ENCODE data around the gene FAM174C.

Gene FAM174C

DNA sequence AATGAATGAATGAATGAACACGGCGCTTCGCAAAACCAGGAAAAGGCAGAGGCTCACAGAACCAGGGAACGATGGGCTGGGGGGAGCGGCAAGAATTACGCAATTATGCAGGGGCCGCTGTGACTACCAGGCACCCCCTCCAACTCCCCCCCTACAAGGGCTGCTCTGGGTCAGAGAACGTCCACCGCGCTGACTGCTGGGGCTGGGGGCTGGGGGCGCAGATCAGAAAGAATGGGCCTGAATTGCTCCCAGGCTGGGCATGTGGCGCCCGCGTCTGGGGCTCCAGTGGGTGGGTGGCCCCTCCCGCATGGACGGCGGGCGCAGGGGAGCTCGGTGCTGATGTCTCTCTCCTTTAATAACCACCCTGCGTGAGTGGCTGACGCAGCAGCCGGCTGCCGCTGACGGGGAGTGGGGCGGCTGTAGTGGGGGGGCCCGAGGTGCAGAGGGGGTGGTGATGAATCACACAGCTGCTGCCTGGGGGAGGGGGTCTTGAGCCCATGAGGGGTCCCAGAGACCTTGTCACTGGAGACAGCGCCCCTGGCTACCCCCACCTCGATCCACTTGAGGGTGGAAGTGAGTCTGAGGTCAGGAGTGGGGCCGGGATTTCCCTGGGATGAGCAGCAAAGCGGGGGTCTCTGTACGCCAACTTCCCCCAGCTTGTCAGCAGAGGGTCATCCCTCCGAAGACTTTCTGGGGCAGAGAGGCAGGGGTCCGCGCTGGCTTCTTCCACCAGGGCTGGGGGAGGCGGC is 7.7 kb upstream of the FAM174C start:
- H3K4me3 ChIP-seq (ENCODE audit: low read depth, low read length) = peak overlapping the region; percentile 34
- in situ Hi-C loops (cut with HindIII; ENCODE audit: low sequenced_read_pairs) = no loop called here
- peak; percentile 40 for DNase-seq (ENCODE audit: low read depth, low spot score)
- TF ChIP-seq, protein P1, sequence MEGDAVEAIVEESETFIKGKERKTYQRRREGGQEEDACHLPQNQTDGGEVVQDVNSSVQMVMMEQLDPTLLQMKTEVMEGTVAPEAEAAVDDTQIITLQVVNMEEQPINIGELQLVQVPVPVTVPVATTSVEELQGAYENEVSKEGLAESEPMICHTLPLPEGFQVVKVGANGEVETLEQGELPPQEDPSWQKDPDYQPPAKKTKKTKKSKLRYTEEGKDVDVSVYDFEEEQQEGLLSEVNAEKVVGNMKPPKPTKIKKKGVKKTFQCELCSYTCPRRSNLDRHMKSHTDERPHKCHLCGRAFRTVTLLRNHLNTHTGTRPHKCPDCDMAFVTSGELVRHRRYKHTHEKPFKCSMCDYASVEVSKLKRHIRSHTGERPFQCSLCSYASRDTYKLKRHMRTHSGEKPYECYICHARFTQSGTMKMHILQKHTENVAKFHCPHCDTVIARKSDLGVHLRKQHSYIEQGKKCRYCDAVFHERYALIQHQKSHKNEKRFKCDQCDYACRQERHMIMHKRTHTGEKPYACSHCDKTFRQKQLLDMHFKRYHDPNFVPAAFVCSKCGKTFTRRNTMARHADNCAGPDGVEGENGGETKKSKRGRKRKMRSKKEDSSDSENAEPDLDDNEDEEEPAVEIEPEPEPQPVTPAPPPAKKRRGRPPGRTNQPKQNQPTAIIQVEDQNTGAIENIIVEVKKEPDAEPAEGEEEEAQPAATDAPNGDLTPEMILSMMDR (IDR thresholded peaks at IDR 0.05; ENCODE audit: low read depth, low read length) = no peak

DNA sequence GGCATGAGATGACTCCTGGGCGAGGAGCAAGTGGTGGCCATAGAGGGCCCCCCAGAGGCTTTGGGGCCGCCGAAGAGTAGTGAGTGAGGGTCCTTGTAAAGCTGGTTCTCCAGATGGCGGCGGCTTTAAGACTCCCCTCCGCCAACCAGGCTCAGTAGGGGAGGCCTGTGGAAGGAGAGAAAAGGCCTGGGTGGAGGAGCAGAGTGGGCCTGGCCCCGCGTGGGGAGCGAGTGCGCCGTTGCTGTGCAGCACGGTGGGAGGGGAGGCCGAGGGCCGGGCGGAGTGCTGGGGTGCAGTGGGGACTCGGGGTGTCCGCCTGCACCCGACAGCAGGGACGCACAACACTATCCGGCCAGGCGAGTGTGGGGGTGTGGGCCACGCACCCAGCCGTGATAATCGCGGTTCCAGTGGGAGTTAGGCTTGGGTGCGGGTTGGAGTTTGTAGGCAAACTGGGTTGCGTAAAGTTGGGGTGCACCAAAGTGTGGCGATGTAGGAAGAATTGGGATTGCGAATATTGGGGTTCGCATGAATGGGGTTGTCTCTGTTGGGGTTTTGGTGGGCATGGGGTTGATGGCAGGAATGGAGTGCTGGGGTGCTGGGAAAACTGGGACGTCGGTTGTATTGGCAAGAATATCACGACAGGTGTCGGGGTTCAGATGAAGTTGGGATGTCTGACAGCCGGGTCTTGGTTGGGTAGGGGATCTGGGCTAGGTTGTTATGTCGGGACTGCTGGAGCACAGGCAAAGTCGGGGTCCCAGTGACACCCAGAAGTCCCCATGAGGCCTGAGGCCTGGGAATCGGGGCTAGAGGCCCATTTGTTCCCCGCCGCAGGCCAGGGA is 6.9 kb upstream of the FAM174C start:
- no peak overlapping the region for H3K4me3 ChIP-seq (ENCODE audit: low read depth, low read length)
- DNase-seq (ENCODE audit: low read depth, low spot score) = no peak
- TF ChIP-seq, protein P1 (IDR thresholded peaks at IDR 0.05; ENCODE audit: low read depth, low read length) = no peak

DNA sequence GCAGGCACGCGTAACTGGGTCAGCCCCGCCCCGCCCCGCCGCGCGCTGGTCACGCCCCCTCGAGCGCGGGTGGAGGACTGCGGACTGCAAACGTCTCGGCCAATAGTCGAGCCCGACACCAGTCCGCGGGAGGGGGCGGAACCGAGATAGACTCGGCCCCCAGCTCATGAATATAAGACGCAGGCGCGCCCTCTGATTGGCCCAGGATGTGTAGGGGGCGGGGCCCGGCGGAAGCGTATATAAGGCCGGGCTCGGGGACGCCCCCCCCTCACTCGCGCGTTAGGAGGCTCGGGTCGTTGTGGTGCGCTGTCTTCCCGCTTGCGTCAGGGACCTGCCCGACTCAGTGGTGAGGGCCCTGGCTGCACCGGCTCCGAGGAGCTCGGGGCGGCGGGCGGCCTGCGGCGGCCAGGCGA is 6.3 kb upstream of the FAM174C start, which contains the start of gene CIRBP:
Gene CIRBP (plus strand): TSS at position 268 of the 413 bp plus-strand sequence. CDS start 1,602 bp downstream, outside the sequence.
- peak; percentile 99 for DNase-seq (ENCODE audit: low read depth, low spot score)
- TF ChIP-seq, protein P1 (IDR thresholded peaks at IDR 0.05; ENCODE audit: low read depth, low read length) = no peak
- H3K4me3 ChIP-seq (ENCODE audit: low read depth, low read length) = peak within 1 kb of the TSS; percentile 47
- in situ Hi-C loops (cut with HindIII; ENCODE audit: low sequenced_read_pairs) = no loop called here

More for the DNA sequence above, 6.9 kb upstream of the FAM174C start:
- in situ Hi-C loops (cut with HindIII; ENCODE audit: low sequenced_read_pairs) = no loop called here

DNA sequence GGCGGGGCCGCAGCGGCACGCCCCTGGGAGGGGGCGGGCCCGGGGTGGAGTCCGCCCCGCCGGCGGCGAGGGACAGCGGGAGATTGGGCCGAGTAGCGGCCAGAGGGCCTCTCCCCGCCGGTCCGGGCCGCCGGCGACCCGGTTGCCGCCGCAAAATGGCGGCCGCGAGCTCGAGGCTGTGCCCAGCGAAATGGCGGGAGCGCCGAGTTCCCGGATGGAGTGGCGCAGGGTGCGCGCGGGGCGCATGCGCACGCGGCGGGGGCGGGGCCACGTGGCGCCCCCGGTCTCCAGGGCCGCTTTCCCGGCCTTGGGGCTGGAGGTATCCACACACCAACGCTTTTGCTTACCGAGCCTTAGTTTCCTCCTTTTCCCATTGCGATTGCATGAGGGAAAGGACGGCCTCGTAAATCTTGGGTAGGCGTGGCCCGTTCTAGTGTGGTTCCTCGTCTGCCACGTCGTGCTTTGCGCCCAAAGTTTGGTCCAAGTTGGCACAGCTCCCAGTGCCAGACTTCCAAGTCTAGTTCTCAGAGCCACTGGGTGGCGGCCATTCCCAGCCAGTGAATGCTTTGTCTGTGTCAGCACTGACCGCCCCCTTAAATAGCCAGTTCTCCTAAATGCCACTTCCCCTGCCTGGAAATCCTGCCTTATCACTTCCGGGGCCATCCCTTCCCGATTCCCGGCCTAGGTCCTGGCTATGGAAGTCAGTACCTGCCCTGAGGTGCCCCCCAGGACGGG is 5.7 kb upstream of the FAM174C start:
- H3K4me3 ChIP-seq (ENCODE audit: low read depth, low read length) = peak overlapping the region; percentile 47
- DNase-seq (ENCODE audit: low read depth, low spot score) = peak; percentile 87
- TF ChIP-seq, protein P1 (IDR thresholded peaks at IDR 0.05; ENCODE audit: low read depth, low read length) = peak; percentile 11
- in situ Hi-C loops (cut with HindIII; ENCODE audit: low sequenced_read_pairs) = no loop called here

DNA sequence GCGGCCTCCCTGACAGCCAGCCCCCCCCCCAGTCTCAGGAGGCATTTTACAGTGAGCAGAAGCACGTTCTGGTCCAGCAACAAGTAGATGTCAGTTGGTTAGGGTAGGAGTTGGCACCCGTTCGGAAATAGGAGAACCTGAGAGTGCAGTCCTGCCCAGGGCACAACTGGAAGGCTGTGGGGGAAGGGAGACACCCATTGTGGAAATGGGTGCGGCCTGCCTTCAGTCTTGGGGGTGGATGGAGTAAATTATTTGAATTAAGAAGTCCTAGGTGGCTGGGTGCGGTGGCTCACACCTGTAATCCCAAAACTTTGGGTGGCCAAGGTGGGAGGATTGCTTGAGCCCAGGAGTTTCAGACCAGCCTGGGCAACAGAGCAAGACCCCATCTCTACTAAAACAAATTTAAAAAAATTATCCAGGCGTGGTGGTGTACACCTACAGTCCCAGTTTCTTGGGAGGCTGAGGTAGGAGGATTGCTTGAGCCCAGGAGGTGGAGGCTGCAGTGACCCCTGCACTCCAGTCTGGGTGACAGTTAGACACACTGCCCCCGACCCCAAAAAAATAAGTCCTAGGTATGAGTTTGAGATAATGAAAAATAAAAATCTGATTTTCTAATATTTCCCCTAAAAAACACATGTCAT is 5.0 kb upstream of the FAM174C start:
- DNase-seq (ENCODE audit: low read depth, low spot score) = no peak
- H3K4me3 ChIP-seq (ENCODE audit: low read depth, low read length) = peak overlapping the region; percentile 47
- TF ChIP-seq, protein P1 (IDR thresholded peaks at IDR 0.05; ENCODE audit: low read depth, low read length) = no peak
- in situ Hi-C loops (cut with HindIII; ENCODE audit: low sequenced_read_pairs) = no loop called here
